Measurements from ENCODE around the gene SPEN. TPM values are rescaled to one million over a fixed set of nuclear protein-coding genes. Genes with fewer than 3 reads are reported as not detected.

The SPEN gene
- total RNA-seq, 4 donors from 2014 or later: 55.0 to 79.7 (median 63.8) TPM

DNA sequence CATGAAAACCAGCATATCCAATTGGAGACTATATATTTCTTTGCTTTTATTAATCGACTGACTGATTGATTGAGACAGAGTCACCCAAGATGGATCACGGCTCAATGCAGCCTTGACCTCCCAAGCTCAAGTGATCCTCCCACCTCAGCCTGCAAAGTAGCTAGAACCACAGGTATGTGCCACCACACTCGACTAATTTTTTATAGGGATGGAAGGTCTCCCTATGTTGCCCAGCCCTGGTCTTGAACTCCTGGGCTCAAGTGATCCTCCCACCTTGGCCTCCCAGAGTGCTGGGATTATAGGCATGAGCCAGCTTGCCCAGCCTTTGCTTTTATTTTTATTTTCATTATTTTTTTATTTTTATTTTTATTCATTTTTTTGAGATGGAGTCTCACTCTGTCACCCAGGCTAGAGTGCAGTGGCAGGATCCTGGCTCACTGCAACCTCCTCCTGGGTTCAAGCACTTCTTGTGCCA lies 5.4 kb downstream of the SPEN start:
- no peaks in the 10 kb centered on the region for H3K36me3 ChIP-seq
- H3K4me3 ChIP-seq: no peak overlapping the region
- H3K4me1 ChIP-seq: peaks cover 42% of the 10 kb centered on the region
- H3K27me3 ChIP-seq: no peaks in the 10 kb centered on the region
- H3K9me3 ChIP-seq: no peaks in the 10 kb centered on the region
- DNase-seq (ENCODE audit: low spot score in 2 of 2): no peak
- 72% methylated on average over 3 of the region's 3 CpGs for WGBS
- no peak overlapping the region for H3K27ac ChIP-seq
- TF ChIP-seq CTCF (IDR thresholded peaks at IDR 0.05): no peak

GRCh38 chr1:15856888-15857287 lies 9.4 kb downstream of the SPEN start:
- Histone ChIP-seq H3K36me3 (no peaks in the 10 kb centered on the region), H3K27ac (no peak overlapping the region), H3K27me3 (no peaks in the 10 kb centered on the region), H3K4me1 (peaks cover 24% of the 10 kb centered on the region), H3K9me3 (no peaks in the 10 kb centered on the region), H3K4me3 (no peak overlapping the region)
- 93% methylated on average over 5 of the region's 5 CpGs for WGBS
- DNase-seq (ENCODE audit: low spot score in 2 of 2): no peak
- TF ChIP-seq EP300 (IDR thresholded peaks at IDR 0.05) (no peak), POLR2AphosphoS5 (IDR thresholded peaks at IDR 0.05) (no peak), CTCF (IDR thresholded peaks at IDR 0.05) (no peak), POLR2A (IDR thresholded peaks at IDR 0.05) (no peak)

DNA sequence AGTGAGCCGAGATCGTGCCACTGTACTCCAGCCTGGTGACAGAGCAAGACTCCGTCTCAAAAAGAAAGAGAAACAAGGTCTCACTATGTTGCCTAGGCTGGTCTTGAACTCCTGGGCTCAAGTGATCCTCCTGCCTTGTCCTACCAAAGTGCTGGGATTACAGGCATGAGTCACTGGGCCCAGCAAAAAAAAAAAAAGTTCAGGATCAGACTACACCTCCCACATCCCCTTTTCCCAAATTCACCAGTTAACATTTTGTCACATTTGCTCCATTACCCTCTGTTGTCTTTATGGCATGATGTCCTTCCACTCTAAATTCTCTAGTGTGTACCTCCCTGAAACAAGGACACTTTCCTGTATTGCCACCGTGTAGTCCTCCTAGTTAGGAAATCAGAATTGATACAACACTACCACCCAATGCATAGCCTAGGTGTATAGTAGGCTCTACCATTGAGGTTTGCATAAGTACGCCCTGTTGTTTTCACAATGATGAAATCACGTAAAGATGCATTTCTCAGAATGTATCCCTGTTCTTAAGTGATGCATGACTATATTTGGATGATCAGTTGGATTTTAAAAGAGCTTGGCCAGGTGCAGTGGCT lies 10.7 kb downstream of the SPEN start:
- Histone ChIP-seq H3K9me3 (no peaks in the 10 kb centered on the region), H3K27ac (no peak overlapping the region), H3K36me3 (no peaks in the 10 kb centered on the region), H3K27me3 (no peaks in the 10 kb centered on the region), H3K4me3 (no peak overlapping the region), H3K4me1 (peaks cover 11% of the 10 kb centered on the region)
- 87% methylated on average over 6 of the region's 6 CpGs for WGBS
- TF ChIP-seq POLR2A (IDR thresholded peaks at IDR 0.05) (no peak), CTCF (IDR thresholded peaks at IDR 0.05) (no peak), POLR2AphosphoS5 (IDR thresholded peaks at IDR 0.05) (no peak), EP300 (IDR thresholded peaks at IDR 0.05) (no peak)
- no peak for DNase-seq (ENCODE audit: low spot score in 2 of 2)

- TF ChIP-seq POLR2AphosphoS5 (IDR thresholded peaks at IDR 0.05): no peak
- TF ChIP-seq CTCF (IDR thresholded peaks at IDR 0.05): no peak
- TF ChIP-seq POLR2A (IDR thresholded peaks at IDR 0.05): no peak
- no peak for TF ChIP-seq EP300 (IDR thresholded peaks at IDR 0.05)
- 93% methylated on average over 8 of the region's 8 CpGs for WGBS
Measured at GRCh38 chr1:15858672-15859372, 11.3 kb downstream of the SPEN start.

GRCh38 chr1:15863156-15863901 lies 15.8 kb downstream of the SPEN start:
- H3K4me1 ChIP-seq: peaks cover 25% of the 10 kb centered on the region
- 83% methylated on average over 2 of the region's 2 CpGs for WGBS

More at GRCh38 chr1:15858672-15859372, 11.3 kb downstream of the SPEN start:
- H3K27ac ChIP-seq: no peak overlapping the region
- no peaks in the 10 kb centered on the region for H3K27me3 ChIP-seq
- no peak overlapping the region for H3K4me3 ChIP-seq
- no peaks in the 10 kb centered on the region for H3K36me3 ChIP-seq
- H3K4me1 ChIP-seq: peaks cover 10% of the 10 kb centered on the region
- DNase-seq (ENCODE audit: low spot score in 2 of 2): peak in 1 of 2 donors; percentile 34
- H3K9me3 ChIP-seq: no peaks in the 10 kb centered on the region

More at GRCh38 chr1:15863156-15863901, 15.8 kb downstream of the SPEN start:
- Histone ChIP-seq H3K27ac (no peak overlapping the region), H3K36me3 (no peaks in the 10 kb centered on the region), H3K9me3 (no peaks in the 10 kb centered on the region), H3K4me3 (no peak overlapping the region), H3K27me3 (no peaks in the 10 kb centered on the region)
- TF ChIP-seq POLR2A (IDR thresholded peaks at IDR 0.05) (no peak), CTCF (IDR thresholded peaks at IDR 0.05) (no peak), POLR2AphosphoS5 (IDR thresholded peaks at IDR 0.05) (no peak), EP300 (IDR thresholded peaks at IDR 0.05) (no peak)
- DNase-seq (ENCODE audit: low spot score in 2 of 2): peak in 1 of 2 donors; percentile 5
